OCI-LY7 (cell line): ENCODE measurements around the gene OPCML.

ENCODE experiments used
- EZH2phosphoT487 ChIP-seq: fragments of 200-600 bp; sonication (generic); IDR thresholded peaks from 2 replicates; pipeline ENCODE4 v1.6.1; 2018; ENCODE audit warnings: low read depth, borderline replicate concordance, mild to moderate bottlenecking, mixed run types, antibody characterized with exemption, low read length, moderate library complexity, mixed read lengths
- TF ChIP-seq, protein P1 (sequence below): fragments of 200-600 bp; sonication (generic); conservative IDR thresholded peaks from 2 replicates; pipeline ENCODE4 v1.5.1; 2014; ENCODE audit warnings: mild to moderate bottlenecking, antibody characterized with exemption, low read length, moderate library complexity, mixed read lengths

DNA sequence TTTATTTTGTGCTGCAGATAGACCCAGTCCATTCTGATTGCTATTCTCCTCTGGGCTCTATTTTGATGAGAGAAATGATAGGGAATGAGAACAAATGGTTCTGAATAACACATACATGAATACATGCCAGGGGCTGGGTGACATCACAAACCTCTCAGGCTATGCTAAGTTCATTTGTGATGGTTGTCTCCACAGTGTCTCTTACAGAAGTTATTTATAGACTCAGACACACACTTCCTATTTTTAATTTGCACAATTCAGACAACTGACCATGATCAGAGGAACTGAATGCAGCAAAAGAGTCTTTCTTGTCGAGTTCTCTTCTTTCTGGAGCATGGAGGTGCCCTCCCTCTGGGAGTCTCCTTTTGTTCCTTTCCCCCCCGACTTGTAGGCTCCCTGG is 991.7 kb downstream of the OPCML start:
- TF ChIP-seq, protein P1, sequence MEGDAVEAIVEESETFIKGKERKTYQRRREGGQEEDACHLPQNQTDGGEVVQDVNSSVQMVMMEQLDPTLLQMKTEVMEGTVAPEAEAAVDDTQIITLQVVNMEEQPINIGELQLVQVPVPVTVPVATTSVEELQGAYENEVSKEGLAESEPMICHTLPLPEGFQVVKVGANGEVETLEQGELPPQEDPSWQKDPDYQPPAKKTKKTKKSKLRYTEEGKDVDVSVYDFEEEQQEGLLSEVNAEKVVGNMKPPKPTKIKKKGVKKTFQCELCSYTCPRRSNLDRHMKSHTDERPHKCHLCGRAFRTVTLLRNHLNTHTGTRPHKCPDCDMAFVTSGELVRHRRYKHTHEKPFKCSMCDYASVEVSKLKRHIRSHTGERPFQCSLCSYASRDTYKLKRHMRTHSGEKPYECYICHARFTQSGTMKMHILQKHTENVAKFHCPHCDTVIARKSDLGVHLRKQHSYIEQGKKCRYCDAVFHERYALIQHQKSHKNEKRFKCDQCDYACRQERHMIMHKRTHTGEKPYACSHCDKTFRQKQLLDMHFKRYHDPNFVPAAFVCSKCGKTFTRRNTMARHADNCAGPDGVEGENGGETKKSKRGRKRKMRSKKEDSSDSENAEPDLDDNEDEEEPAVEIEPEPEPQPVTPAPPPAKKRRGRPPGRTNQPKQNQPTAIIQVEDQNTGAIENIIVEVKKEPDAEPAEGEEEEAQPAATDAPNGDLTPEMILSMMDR = no peak
- no peak for TF ChIP-seq EZH2phosphoT487
